GM23338 (cell line): ENCODE data around the gene DNAJC7. TPM values are rescaled to one million over a fixed set of nuclear protein-coding genes. Genes with fewer than 3 reads are reported as not detected.
A peak's percentile ranks its signal among the peaks of the same experiment; 100 is the strongest.

Source experiments
- ATAC-seq: fragments of 200-7000 bp; cut with Tn5 transposase; 3 replicates; pipeline ENCODE4 v1.9.1; 2020
- DNase-seq: peaks from one replicate; pipeline ENCODE4 v3.0.0-alpha.2; 2015; ENCODE audit warnings: low spot score
- H2AFZ ChIP-seq: fragments of 200-600 bp; sonication (generic); 2 replicates; pipeline ENCODE4 v1.8.0; 2016; ENCODE audit warnings: antibody characterized with exemption, mild to moderate bottlenecking, moderate library complexity
- H3F3A ChIP-seq: fragments of 200-600 bp; sonication (generic); replicated peaks from 2 replicates; pipeline ENCODE4 v1.8.0; 2017; ENCODE audit warnings: antibody characterized with exemption, mixed run types, low read depth
- H3K27ac ChIP-seq: fragments of 200-600 bp; sonication (generic); 2 replicates; pipeline ENCODE4 v1.6.1; 2016; ENCODE audit warnings: low read depth
- H3K27me3 ChIP-seq: fragments of 200-600 bp; sonication (generic); 2 replicates; pipeline ENCODE4 v1.8.0; 2016; ENCODE audit warnings: mild to moderate bottlenecking, mixed run types, moderate library complexity; ENCODE audit not compliant: insufficient read depth
- H3K36me3 ChIP-seq: fragments of 200-600 bp; sonication (generic); 2 replicates; pipeline ENCODE4 v1.8.0; 2016; ENCODE audit warnings: mild to moderate bottlenecking; ENCODE audit not compliant: insufficient read depth
- H3K4me1 ChIP-seq: fragments of 200-600 bp; sonication (generic); 2 replicates; pipeline ENCODE4 v1.8.0; 2016; ENCODE audit warnings: mild to moderate bottlenecking, moderate library complexity; ENCODE audit not compliant: insufficient read depth
- H3K4me2 ChIP-seq: fragments of 200-600 bp; sonication (generic); 2 replicates; pipeline ENCODE4 v1.7.1; 2017; ENCODE audit warnings: mixed run types
- H3K4me3 ChIP-seq: fragments of 200-600 bp; sonication (generic); 2 replicates; pipeline ENCODE4 v1.6.1; 2016; ENCODE audit warnings: mixed run types
- H3K79me2 ChIP-seq: fragments of 200-600 bp; sonication (generic); replicated peaks from 2 replicates; pipeline ENCODE4 v1.8.0; 2017; ENCODE audit warnings: mild to moderate bottlenecking; ENCODE audit not compliant: insufficient read depth
- H3K9me2 ChIP-seq: fragments of 200-600 bp; sonication (generic); 2 replicates; pipeline ENCODE4 v1.8.0; 2017; ENCODE audit not compliant: insufficient read depth
- H4K20me1 ChIP-seq: fragments of 200-600 bp; sonication (generic); replicated peaks from 2 replicates; pipeline ENCODE4 v1.8.0; 2017; ENCODE audit warnings: mild to moderate bottlenecking; ENCODE audit not compliant: insufficient read depth
- H3K27ac Mint-ChIP-seq: 2 replicates; pipeline ENCODE4 v1.8.0; 2020; ENCODE audit warnings: inconsistent platforms, mild to moderate bottlenecking, moderate library complexity, mixed read lengths
- H3K27me3 Mint-ChIP-seq: 3 replicates; pipeline ENCODE4 v1.8.0; 2022; ENCODE audit warnings: low read depth, mild to moderate bottlenecking, moderate library complexity, mixed read lengths, inconsistent platforms; ENCODE audit not compliant: insufficient read depth, poor library complexity
- H3K36me3 Mint-ChIP-seq: 3 replicates; pipeline ENCODE4 v1.8.0; 2021; ENCODE audit warnings: low read depth, mild to moderate bottlenecking, inconsistent platforms, moderate library complexity, mixed read lengths
- H3K4me1 Mint-ChIP-seq: 3 replicates; pipeline ENCODE4 v1.8.0; 2020; ENCODE audit warnings: mild to moderate bottlenecking, inconsistent platforms, mixed read lengths
- H3K4me3 Mint-ChIP-seq: 3 replicates; pipeline ENCODE4 v1.8.0; 2021; ENCODE audit warnings: moderate library complexity, mild to moderate bottlenecking, inconsistent platforms, mixed read lengths
- H3K9me3 Mint-ChIP-seq: 3 replicates; pipeline ENCODE4 v1.8.0; 2020; ENCODE audit warnings: moderate library complexity, mild to moderate bottlenecking, inconsistent platforms, mixed read lengths
- CREB1 ChIP-seq: fragments of 250-450 bp; sonication (Bioruptor Pico); IDR thresholded peaks from 2 replicates; pipeline ENCODE4 v1.5.0; 2020; ENCODE audit warnings: low read depth, mild to moderate bottlenecking, moderate library complexity
- EZH2 ChIP-seq: fragments of 200-600 bp; sonication (generic); IDR thresholded peaks from one replicate; pipeline ENCODE4 v1.8.0; 2017; ENCODE audit warnings: antibody characterized with exemption, mild to moderate bottlenecking, low read depth; ENCODE audit not compliant: unreplicated experiment
- EZH2phosphoT487 ChIP-seq: fragments of 200-600 bp; sonication (generic); IDR thresholded peaks from one replicate; pipeline ENCODE4 v1.8.1; 2018; ENCODE audit warnings: antibody characterized with exemption; ENCODE audit not compliant: unreplicated experiment
- JUNB ChIP-seq: IDR thresholded peaks from one replicate; pipeline ENCODE4 v1.6.1; 2016; ENCODE audit warnings: antibody characterized with exemption; ENCODE audit not compliant: unreplicated experiment
- NANOG ChIP-seq: IDR thresholded peaks from 2 replicates; pipeline ENCODE4 v1.6.1; 2016; ENCODE audit warnings: antibody characterized with exemption, borderline replicate concordance
- POLR2AphosphoS5 ChIP-seq: IDR thresholded peaks from 2 replicates; pipeline ENCODE4 v1.6.1; 2016; ENCODE audit warnings: antibody characterized with exemption, low read depth
- STAT1 ChIP-seq: IDR thresholded peaks from one replicate; pipeline ENCODE4 v1.6.1; 2016; ENCODE audit warnings: antibody characterized with exemption; ENCODE audit not compliant: unreplicated experiment
- ZNF114 ChIP-seq: fragments of 250-450 bp; sonication (Bioruptor Pico); IDR thresholded peaks from 2 replicates; pipeline ENCODE4 v1.5.0; 2020; ENCODE audit warnings: mild to moderate bottlenecking, moderate library complexity
- ZNF331 ChIP-seq: fragments of 250-450 bp; sonication (Bioruptor Pico); IDR thresholded peaks from 2 replicates; pipeline ENCODE4 v1.5.0; 2020; ENCODE audit warnings: low read depth, mild to moderate bottlenecking, moderate library complexity
- polyA plus RNA-seq: library from polyadenylated mRNA; unstranded; fragments of >200 nt; fragmentation: Nextera tagmentation; extraction: Ambion mirVana; gene quantifications from 2 replicates; pipeline ENCODE4 v1.2.1, GENCODE V29; 2016
- total RNA-seq: library from RNA; depleted of rRNA; stranded (reverse); fragments of >200 nt; shearing (Covaris generic); gene quantifications from 2 replicates; pipeline ENCODE4 v1.2.3, GENCODE V29; 2014
- TF ChIP-seq, protein P1 (sequence below): IDR thresholded peaks from 2 replicates; pipeline ENCODE4 v1.6.1; 2016; ENCODE audit warnings: antibody characterized with exemption
- TF ChIP-seq, protein P2 (sequence below), 2 experiments: fragments of 200-600 bp in 1 of 2; sonication (generic) in 1 of 2; conservative IDR thresholded peaks; 2 replicates each; pipeline versions ENCODE4 v1.5.1 to v1.6.1; 2016 to 2017; ENCODE audit warnings: antibody characterized with exemption in 2 of 2, low read depth in 2 of 2, mild to moderate bottlenecking in 2 of 2, moderate library complexity in 1 of 2
- TF ChIP-seq, protein P3 (sequence below): fragments of 250-450 bp; sonication (Bioruptor Pico); IDR thresholded peaks from 2 replicates; pipeline ENCODE4 v1.5.0; 2020; ENCODE audit warnings: mild to moderate bottlenecking, moderate library complexity
- TF ChIP-seq, protein P4 (sequence below): IDR thresholded peaks from one replicate; pipeline ENCODE4 v1.6.1; 2018; ENCODE audit warnings: antibody characterized with exemption; ENCODE audit not compliant: unreplicated experiment

DNAJC7 gene
- total and polyA plus RNA-seq, 2 experiments from 2014 or later, result 139 to 141 TPM

DNA sequence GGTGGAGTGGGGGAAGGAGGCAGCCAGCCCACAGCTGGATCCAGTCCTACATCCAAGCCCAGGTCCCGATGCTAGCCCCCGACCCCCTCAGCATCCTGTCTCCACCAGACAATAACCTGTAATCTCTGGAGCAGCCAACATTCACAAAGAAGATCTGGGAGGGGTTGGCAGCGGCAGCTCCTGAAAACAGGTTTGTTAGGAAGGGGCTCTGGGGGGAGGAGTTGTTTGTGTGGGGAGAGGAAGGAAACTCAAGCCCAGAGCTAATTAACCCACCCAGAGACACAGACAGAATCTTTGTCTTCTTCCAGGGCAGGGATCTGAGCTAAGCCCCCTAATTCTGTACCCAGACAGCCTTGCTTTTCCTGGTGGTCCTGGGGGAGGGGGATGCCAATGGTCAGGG is 37.8 kb upstream of the DNAJC7 start:
- Histone ChIP-seq H3K4me3 (no peak overlapping the region), H3K27ac (no peak overlapping the region), H3F3A (0 out of 2 replicates have a peak, but pooled peaks cover 3% of the 10 kb centered on the region), H3K4me1 (peaks cover 30% of the 10 kb centered on the region), H3K4me2 (0 out of 2 replicates have a peak overlapping the region, but pooled peaks have one; percentile 51), H2AFZ (no peak overlapping the region), H4K20me1 (no peaks in the 10 kb centered on the region), H3K27me3 (no peaks in the 10 kb centered on the region), H3K9me2 (no peaks in the 10 kb centered on the region), H3K79me2 (no peaks in the 10 kb centered on the region), H3K36me3 (no peaks in the 10 kb centered on the region)
- ATAC-seq (peak; percentile 18), DNase-seq (no peak)
- TF ChIP-seq ZNF114 (CRISPR knock-in tag), result no peak
- TF ChIP-seq, protein P1, sequence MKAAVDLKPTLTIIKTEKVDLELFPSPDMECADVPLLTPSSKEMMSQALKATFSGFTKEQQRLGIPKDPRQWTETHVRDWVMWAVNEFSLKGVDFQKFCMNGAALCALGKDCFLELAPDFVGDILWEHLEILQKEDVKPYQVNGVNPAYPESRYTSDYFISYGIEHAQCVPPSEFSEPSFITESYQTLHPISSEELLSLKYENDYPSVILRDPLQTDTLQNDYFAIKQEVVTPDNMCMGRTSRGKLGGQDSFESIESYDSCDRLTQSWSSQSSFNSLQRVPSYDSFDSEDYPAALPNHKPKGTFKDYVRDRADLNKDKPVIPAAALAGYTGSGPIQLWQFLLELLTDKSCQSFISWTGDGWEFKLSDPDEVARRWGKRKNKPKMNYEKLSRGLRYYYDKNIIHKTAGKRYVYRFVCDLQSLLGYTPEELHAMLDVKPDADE, result no peak
- no peak for TF ChIP-seq POLR2AphosphoS5
- TF ChIP-seq STAT1, result no peak
- no peak for TF ChIP-seq NANOG
- no peak for TF ChIP-seq EZH2phosphoT487
- TF ChIP-seq, protein P2, sequence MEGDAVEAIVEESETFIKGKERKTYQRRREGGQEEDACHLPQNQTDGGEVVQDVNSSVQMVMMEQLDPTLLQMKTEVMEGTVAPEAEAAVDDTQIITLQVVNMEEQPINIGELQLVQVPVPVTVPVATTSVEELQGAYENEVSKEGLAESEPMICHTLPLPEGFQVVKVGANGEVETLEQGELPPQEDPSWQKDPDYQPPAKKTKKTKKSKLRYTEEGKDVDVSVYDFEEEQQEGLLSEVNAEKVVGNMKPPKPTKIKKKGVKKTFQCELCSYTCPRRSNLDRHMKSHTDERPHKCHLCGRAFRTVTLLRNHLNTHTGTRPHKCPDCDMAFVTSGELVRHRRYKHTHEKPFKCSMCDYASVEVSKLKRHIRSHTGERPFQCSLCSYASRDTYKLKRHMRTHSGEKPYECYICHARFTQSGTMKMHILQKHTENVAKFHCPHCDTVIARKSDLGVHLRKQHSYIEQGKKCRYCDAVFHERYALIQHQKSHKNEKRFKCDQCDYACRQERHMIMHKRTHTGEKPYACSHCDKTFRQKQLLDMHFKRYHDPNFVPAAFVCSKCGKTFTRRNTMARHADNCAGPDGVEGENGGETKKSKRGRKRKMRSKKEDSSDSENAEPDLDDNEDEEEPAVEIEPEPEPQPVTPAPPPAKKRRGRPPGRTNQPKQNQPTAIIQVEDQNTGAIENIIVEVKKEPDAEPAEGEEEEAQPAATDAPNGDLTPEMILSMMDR (conservative IDR thresholded peaks at IDR 0.05; ENCODE audit: low read depth in 2 of 2), result no peak
- TF ChIP-seq, protein P3, sequence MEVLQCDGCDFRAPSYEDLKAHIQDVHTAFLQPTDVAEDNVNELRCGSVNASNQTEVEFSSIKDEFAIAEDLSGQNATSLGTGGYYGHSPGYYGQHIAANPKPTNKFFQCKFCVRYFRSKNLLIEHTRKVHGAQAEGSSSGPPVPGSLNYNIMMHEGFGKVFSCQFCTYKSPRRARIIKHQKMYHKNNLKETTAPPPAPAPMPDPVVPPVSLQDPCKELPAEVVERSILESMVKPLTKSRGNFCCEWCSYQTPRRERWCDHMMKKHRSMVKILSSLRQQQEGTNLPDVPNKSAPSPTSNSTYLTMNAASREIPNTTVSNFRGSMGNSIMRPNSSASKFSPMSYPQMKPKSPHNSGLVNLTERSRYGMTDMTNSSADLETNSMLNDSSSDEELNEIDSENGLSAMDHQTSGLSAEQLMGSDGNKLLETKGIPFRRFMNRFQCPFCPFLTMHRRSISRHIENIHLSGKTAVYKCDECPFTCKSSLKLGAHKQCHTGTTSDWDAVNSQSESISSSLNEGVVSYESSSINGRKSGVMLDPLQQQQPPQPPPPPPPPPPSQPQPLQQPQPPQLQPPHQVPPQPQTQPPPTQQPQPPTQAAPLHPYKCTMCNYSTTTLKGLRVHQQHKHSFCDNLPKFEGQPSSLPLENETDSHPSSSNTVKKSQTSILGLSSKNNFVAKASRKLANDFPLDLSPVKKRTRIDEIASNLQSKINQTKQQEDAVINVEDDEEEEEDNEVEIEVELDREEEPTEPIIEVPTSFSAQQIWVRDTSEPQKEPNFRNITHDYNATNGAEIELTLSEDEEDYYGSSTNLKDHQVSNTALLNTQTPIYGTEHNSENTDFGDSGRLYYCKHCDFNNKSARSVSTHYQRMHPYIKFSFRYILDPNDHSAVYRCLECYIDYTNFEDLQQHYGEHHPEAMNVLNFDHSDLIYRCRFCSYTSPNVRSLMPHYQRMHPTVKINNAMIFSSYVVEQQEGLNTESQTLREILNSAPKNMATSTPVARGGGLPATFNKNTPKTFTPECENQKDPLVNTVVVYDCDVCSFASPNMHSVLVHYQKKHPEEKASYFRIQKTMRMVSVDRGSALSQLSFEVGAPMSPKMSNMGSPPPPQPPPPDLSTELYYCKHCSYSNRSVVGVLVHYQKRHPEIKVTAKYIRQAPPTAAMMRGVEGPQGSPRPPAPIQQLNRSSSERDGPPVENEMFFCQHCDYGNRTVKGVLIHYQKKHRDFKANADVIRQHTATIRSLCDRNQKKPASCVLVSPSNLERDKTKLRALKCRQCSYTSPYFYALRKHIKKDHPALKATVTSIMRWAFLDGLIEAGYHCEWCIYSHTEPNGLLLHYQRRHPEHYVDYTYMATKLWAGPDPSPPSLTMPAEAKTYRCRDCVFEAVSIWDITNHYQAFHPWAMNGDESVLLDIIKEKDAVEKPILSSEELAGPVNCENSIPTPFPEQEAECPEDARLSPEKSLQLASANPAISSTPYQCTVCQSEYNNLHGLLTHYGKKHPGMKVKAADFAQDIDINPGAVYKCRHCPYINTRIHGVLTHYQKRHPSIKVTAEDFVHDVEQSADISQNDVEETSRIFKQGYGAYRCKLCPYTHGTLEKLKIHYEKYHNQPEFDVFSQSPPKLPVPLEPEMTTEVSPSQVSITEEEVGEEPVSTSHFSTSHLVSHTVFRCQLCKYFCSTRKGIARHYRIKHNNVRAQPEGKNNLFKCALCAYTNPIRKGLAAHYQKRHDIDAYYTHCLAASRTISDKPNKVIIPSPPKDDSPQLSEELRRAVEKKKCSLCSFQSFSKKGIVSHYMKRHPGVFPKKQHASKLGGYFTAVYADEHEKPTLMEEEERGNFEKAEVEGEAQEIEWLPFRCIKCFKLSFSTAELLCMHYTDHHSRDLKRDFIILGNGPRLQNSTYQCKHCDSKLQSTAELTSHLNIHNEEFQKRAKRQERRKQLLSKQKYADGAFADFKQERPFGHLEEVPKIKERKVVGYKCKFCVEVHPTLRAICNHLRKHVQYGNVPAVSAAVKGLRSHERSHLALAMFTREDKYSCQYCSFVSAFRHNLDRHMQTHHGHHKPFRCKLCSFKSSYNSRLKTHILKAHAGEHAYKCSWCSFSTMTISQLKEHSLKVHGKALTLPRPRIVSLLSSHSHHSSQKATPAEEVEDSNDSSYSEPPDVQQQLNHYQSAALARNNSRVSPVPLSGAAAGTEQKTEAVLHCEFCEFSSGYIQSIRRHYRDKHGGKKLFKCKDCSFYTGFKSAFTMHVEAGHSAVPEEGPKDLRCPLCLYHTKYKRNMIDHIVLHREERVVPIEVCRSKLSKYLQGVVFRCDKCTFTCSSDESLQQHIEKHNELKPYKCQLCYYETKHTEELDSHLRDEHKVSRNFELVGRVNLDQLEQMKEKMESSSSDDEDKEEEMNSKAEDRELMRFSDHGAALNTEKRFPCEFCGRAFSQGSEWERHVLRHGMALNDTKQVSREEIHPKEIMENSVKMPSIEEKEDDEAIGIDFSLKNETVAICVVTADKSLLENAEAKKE (CRISPR knock-in tag), result no peak
- TF ChIP-seq ZNF331 (CRISPR knock-in tag), result no peak
- TF ChIP-seq JUNB, result no peak
- TF ChIP-seq CREB1 (CRISPR knock-in tag), result no peak
- TF ChIP-seq, protein P4, sequence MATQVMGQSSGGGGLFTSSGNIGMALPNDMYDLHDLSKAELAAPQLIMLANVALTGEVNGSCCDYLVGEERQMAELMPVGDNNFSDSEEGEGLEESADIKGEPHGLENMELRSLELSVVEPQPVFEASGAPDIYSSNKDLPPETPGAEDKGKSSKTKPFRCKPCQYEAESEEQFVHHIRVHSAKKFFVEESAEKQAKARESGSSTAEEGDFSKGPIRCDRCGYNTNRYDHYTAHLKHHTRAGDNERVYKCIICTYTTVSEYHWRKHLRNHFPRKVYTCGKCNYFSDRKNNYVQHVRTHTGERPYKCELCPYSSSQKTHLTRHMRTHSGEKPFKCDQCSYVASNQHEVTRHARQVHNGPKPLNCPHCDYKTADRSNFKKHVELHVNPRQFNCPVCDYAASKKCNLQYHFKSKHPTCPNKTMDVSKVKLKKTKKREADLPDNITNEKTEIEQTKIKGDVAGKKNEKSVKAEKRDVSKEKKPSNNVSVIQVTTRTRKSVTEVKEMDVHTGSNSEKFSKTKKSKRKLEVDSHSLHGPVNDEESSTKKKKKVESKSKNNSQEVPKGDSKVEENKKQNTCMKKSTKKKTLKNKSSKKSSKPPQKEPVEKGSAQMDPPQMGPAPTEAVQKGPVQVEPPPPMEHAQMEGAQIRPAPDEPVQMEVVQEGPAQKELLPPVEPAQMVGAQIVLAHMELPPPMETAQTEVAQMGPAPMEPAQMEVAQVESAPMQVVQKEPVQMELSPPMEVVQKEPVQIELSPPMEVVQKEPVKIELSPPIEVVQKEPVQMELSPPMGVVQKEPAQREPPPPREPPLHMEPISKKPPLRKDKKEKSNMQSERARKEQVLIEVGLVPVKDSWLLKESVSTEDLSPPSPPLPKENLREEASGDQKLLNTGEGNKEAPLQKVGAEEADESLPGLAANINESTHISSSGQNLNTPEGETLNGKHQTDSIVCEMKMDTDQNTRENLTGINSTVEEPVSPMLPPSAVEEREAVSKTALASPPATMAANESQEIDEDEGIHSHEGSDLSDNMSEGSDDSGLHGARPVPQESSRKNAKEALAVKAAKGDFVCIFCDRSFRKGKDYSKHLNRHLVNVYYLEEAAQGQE, result no peak
- TF ChIP-seq EZH2, result no peak
- H3K4me1 Mint-ChIP-seq, result peaks cover 52% of the 10 kb centered on the region
- H3K27ac Mint-ChIP-seq, result no peak overlapping the region
- H3K9me3 Mint-ChIP-seq, result no peaks in the 10 kb centered on the region
- peak overlapping the region; percentile 31; the same call in 2 of the 3 replicates for H3K4me3 Mint-ChIP-seq
- no peaks in the 10 kb centered on the region for H3K36me3 Mint-ChIP-seq
- peaks cover 28% of the 10 kb centered on the region for H3K27me3 Mint-ChIP-seq
